Measurements from ENCODE around the gene PIP5K1C. TPM values are rescaled to one million over a fixed set of nuclear protein-coding genes. Genes with fewer than 3 reads are reported as not detected.

The PIP5K1C gene
- total RNA-seq, 2 experiments from 2014 or later: 18.3 to 19.6 TPM

GRCh38 chr19:3610745-3611717, 89.2 kb downstream of the PIP5K1C start:
- ChIA-PET POLR2A (no interaction called here), CTCF (no interaction called here)
- peaks cover 6% of the 10 kb centered on the region for H3K36me3 Mint-ChIP-seq (ENCODE audit: low read depth)
- H3K9me3 Mint-ChIP-seq: no peaks in the 10 kb centered on the region
- H3K27me3 Mint-ChIP-seq: peaks cover 8% of the 10 kb centered on the region
- DNase-seq: no peak
- H3K27ac Mint-ChIP-seq: no peak overlapping the region
- H3K4me1 Mint-ChIP-seq: peaks cover 5% of the 10 kb centered on the region
- no peak overlapping the region for H3K4me3 Mint-ChIP-seq

DNA sequence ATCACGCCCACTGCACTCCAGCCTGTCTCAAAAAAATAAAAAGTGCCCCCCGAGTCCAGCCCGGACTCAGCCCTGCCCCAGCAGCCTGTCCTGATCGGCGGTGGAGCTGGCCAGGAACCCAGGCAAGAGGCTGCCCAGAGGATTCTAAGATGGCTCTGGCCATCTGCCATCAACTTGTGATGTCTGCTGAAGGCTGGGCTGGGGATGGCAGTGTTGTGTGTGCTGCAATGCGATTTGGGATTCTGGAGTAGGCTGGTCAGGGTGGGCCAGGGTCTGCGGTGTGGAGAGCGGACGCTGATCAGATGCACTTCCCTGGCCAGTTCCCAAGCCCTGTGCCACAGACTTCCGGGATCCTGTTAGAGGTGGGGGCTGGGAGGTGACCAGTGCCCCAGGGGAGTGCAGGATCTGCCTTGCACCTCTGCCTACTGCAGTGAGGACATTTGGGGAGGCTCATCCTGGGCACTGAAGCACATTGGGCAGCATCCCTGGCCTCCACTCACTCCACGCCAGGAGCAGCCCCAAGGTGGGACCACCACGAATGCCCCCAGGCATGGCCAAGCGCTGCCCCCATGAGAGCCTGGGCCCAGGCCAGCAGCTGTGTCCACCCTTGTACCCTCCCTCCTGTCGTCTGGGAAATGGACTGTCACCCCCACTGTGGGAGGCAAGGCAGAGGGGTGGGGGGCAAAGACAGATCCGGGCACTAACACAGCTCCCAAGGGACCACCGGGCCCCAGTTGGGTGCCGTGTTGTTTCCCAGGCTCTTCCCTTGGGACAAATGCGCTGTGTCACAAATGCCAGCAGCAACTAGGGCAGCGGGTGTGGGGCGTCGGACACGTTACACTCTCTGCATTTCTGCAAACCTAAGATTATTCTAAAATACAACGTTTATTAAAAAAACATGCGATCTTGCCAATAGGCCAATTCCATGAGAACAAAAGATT, 90.2 kb downstream of the PIP5K1C start:
- peaks cover 5% of the 10 kb centered on the region for H3K4me1 Mint-ChIP-seq
- H3K9me3 Mint-ChIP-seq: no peaks in the 10 kb centered on the region
- H3K27ac Mint-ChIP-seq: no peak overlapping the region
- no peak for DNase-seq
- CTCF ChIA-PET: no interaction called here
- H3K27me3 Mint-ChIP-seq: peaks cover 8% of the 10 kb centered on the region
- POLR2A ChIA-PET: no interaction called here
- no peak overlapping the region for H3K4me3 Mint-ChIP-seq
- peaks cover 6% of the 10 kb centered on the region for H3K36me3 Mint-ChIP-seq (ENCODE audit: low read depth)

GRCh38 chr19:3608750-3609322, 91.4 kb downstream of the PIP5K1C start:
- no peak overlapping the region for H3K4me3 Mint-ChIP-seq
- no peaks in the 10 kb centered on the region for H3K9me3 Mint-ChIP-seq
- ChIA-PET POLR2A (interaction anchor here (1.4 kb wide), 1 partner anchor 377 kb away, joined by 3 read pairs; the partner anchor contains the start of gene EEF2), CTCF (no interaction called here)
- H3K4me1 Mint-ChIP-seq: peaks cover 5% of the 10 kb centered on the region
- H3K27me3 Mint-ChIP-seq: peaks cover 8% of the 10 kb centered on the region
- peaks cover 6% of the 10 kb centered on the region for H3K36me3 Mint-ChIP-seq (ENCODE audit: low read depth)
- DNase-seq: no peak
- H3K27ac Mint-ChIP-seq: no peak overlapping the region

DNA sequence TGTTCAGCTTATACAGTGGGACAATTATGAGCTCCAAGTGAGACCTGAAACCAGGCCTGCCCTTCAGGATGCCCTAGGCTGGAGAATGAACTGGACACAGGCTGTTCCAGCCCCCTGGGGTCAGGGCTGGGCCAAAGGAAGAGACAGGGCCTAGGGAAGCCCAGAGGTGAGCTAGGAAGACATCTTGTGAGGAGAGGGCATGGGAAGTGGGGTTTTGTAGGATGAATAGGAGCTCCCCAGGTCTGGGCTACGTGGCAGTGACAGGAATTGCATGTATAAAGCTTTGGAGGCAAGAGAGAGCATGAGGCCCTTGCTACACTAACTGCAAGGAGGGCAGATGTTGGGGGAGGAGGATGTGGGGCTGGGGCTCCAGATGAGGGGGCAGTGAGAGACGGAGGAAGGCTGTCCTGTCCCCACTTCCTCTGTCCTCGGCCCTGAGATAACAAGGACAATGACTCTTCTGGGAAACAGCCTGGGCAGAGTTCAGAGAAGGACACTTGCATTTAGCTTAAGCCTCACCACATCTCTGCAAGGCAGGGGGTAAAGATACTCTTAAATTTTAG, 92.1 kb downstream of the PIP5K1C start:
- POLR2A ChIA-PET: interaction anchor here (1.4 kb wide), 1 partner anchor 377 kb away, joined by 3 read pairs; the partner anchor contains the start of gene EEF2
- H3K36me3 Mint-ChIP-seq (ENCODE audit: low read depth): peaks cover 6% of the 10 kb centered on the region
- H3K9me3 Mint-ChIP-seq: no peaks in the 10 kb centered on the region
- DNase-seq: no peak
- CTCF ChIA-PET: no interaction called here
- peaks cover 8% of the 10 kb centered on the region for H3K27me3 Mint-ChIP-seq
- peaks cover 5% of the 10 kb centered on the region for H3K4me1 Mint-ChIP-seq
- H3K27ac Mint-ChIP-seq: no peak overlapping the region
- no peak overlapping the region for H3K4me3 Mint-ChIP-seq

DNA sequence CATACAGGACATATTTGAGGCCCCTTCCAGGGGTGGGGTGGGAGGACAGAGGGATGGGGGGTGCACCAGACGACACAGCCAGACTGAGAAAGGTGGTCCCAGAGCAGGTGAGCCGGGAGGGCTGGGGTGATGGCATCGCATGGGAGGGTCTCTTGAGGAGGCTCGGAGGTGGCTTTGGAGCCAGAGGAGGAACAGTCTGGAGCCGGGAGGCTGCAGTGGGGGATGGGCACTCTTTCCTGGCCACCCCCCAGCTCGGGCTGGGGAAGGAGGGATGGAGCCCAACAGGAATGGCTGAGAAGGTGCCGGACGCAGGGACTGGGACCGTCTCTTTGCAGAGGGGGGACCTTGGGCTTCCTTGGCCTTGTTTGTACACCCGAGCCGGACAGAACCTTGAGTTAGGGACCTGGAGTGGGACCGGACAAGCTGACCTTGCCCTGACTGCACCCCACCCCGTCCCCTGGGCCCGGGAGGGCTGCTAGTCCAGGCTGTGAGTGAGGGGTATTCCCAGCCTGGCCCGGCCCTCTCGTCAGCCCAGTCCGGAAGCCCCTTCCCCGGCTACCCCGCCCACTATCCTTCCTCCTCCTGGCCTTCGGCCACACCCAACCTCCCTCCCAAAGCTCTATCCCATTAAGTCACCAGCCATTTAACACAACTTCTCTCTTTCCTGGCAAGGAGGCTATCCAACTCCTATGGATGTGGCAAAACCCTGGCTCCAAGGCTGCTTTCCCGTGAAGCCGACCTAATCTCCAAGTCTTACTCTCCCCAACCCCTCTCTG, 92.8 kb downstream of the PIP5K1C start:
- peaks cover 6% of the 10 kb centered on the region for H3K36me3 Mint-ChIP-seq (ENCODE audit: low read depth)
- CTCF ChIA-PET: no interaction called here

GRCh38 chr19:3606690-3607289, 93.5 kb downstream of the PIP5K1C start, which contains the start of gene TBXA2R:
Gene TBXA2R (minus strand): TSS chr19:3606875. CDS start chr19:3600634, 6,241 bp downstream.
- H3K36me3 Mint-ChIP-seq (ENCODE audit: low read depth): peaks cover 2% of the 10 kb centered on the region
- peaks cover 8% of the 10 kb centered on the region for H3K27me3 Mint-ChIP-seq
- peak; percentile 41 for DNase-seq
- POLR2A ChIA-PET: no interaction called here
- no peak within 1 kb of the TSS for H3K4me3 Mint-ChIP-seq
- no peaks in the 10 kb centered on the region for H3K9me3 Mint-ChIP-seq
- peaks cover 5% of the 10 kb centered on the region for H3K4me1 Mint-ChIP-seq
- no peak within 1 kb of the TSS for H3K27ac Mint-ChIP-seq
- CTCF ChIA-PET: no interaction called here

More for the DNA sequence above, 92.8 kb downstream of the PIP5K1C start:
- Mint-ChIP-seq H3K4me1 (peaks cover 5% of the 10 kb centered on the region), H3K27me3 (peaks cover 8% of the 10 kb centered on the region), H3K4me3 (no peak overlapping the region), H3K27ac (no peak overlapping the region), H3K9me3 (no peaks in the 10 kb centered on the region)
- DNase-seq: no peak
- POLR2A ChIA-PET: interaction anchor here (1.4 kb wide), 1 partner anchor 378 kb away, joined by 3 read pairs; the partner anchor contains the start of gene EEF2

- Mint-ChIP-seq H3K4me3 (no peak overlapping the region), H3K27ac (no peak overlapping the region), H3K36me3 (ENCODE audit: low read depth) (no peaks in the 10 kb centered on the region), H3K4me1 (peaks cover 5% of the 10 kb centered on the region), H3K27me3 (peaks cover 8% of the 10 kb centered on the region), H3K9me3 (no peaks in the 10 kb centered on the region)
- peak; percentile 32 for DNase-seq
- ChIA-PET CTCF (no interaction called here), POLR2A (no interaction called here)
Measured at GRCh38 chr19:3606174-3606689, 94.0 kb downstream of the PIP5K1C start.

DNA sequence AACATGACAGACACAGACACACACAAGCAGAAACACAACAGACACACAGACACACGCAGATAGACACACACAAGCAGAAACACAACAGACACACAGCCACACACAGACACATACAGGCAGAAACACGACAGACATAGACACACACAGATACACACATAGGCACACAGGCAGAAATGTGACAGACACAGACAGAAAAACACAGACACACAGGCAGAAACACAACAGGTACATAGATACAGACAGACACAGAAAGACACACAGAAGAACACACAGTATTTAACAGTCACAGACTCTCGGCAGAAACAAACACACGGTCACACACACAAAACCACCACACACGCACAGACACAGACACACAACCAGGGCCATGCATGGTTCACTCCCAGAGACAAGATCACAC, 94.5 kb downstream of the PIP5K1C start:
- ChIA-PET POLR2A (no interaction called here), CTCF (no interaction called here)
- Mint-ChIP-seq H3K27me3 (peaks cover 8% of the 10 kb centered on the region), H3K27ac (no peak overlapping the region), H3K4me3 (no peak overlapping the region), H3K4me1 (peaks cover 5% of the 10 kb centered on the region), H3K36me3 (ENCODE audit: low read depth) (no peaks in the 10 kb centered on the region), H3K9me3 (no peaks in the 10 kb centered on the region)
- DNase-seq: no peak

DNA sequence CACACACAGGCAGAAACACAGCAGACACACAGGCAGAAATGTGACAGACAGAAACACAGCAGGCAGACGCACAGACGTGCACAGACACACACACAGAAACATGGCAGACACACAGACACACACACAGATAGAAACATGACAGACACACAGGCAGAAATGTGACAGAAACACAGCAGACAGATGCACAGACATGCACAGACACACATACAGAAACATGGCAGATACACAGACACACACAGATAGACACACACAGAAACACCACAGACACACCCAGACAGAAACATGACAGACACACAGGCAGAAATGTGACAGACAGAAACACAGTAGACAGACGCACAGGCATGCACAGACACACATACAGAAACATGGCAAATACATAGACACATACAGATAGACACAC, 94.9 kb downstream of the PIP5K1C start:
- CTCF ChIA-PET: no interaction called here
- DNase-seq: no peak
- POLR2A ChIA-PET: no interaction called here
- H3K27me3 Mint-ChIP-seq: peaks cover 8% of the 10 kb centered on the region
- no peaks in the 10 kb centered on the region for H3K36me3 Mint-ChIP-seq (ENCODE audit: low read depth)
- no peaks in the 10 kb centered on the region for H3K9me3 Mint-ChIP-seq
- peaks cover 5% of the 10 kb centered on the region for H3K4me1 Mint-ChIP-seq
- no peak overlapping the region for H3K4me3 Mint-ChIP-seq
- H3K27ac Mint-ChIP-seq: no peak overlapping the region

DNA sequence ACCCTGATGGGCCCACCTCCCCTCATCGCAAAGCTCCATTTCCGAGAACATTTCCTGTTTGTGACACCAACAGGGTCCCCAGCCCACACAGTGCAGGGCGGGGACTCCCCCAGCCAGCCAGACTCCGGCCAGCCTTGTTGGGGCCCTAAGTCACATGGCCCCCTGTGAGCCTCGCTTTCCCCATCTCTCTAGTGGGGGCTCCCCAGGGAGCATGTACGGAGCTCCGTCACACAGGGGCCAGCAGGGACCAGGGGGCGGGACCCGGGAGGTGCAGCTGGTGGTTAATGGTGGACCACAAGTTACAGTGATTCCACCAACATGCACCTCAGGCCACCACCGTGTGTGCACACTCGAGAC, 95.3 kb downstream of the PIP5K1C start:
- CTCF ChIA-PET: no interaction called here

DNA sequence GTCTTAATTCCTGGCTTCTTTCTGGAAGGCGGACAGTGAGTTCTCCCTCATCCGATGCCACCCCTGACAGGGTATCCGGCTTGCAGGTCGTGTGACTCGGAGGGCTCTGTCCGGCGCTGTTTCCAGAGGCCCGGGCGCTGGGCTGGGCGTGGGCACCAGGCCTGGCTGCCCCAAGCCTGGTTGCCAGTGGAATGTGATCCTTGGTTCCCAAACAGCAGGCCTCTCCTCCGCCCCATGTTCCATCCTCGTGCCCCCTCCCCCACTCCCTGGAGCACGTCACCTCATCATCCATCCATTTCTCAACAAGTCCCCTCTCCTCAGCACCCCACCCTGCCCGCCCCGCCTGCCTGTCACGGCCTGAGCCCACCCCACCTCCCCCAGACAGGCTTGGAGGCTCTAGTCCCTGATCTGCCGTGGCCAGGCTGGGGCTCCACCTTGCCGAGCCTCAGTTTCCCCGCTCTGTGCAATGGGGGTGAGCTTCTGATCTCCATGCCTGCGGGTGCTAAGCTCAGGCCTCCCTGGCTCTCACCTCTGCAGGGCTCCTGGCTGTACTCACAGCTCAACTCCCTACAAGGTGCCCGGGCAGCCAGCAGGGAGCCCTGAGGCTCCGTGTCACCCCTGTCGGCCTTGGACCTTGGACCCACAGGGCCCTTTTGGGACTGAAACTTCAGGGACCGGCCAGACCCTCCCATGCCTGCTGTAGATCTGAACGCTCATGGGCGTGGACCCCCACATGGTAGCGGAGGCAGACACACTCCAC, 95.9 kb downstream of the PIP5K1C start:
- POLR2A ChIA-PET: interaction anchor here (0.8 kb wide), 1 partner anchor 98 kb away, joined by 3 read pairs; the partner anchor contains the start of gene FZR1
- no peak overlapping the region for H3K4me3 Mint-ChIP-seq

More for the DNA sequence above, 95.3 kb downstream of the PIP5K1C start:
- Mint-ChIP-seq H3K27ac (no peak overlapping the region), H3K9me3 (no peaks in the 10 kb centered on the region), H3K27me3 (peaks cover 8% of the 10 kb centered on the region), H3K36me3 (ENCODE audit: low read depth) (no peaks in the 10 kb centered on the region), H3K4me1 (peaks cover 5% of the 10 kb centered on the region), H3K4me3 (no peak overlapping the region)
- DNase-seq: no peak
- POLR2A ChIA-PET: interaction anchor here (0.8 kb wide), 1 partner anchor 99 kb away, joined by 3 read pairs; the partner anchor contains the start of gene FZR1

More for the DNA sequence above, 95.9 kb downstream of the PIP5K1C start:
- Mint-ChIP-seq H3K36me3 (ENCODE audit: low read depth) (no peaks in the 10 kb centered on the region), H3K27ac (no peak overlapping the region), H3K9me3 (no peaks in the 10 kb centered on the region), H3K27me3 (peaks cover 8% of the 10 kb centered on the region), H3K4me1 (peaks cover 5% of the 10 kb centered on the region)
- DNase-seq: no peak
- CTCF ChIA-PET: no interaction called here

Data from activated CD4-positive, alpha-beta memory T cell treated with anti-CD3 and anti-CD28 coated beads, Interleukin-2, amount 10 ng/mL, durations not matched to agents 7 days and 5 days (primary cell).